ENCODE measurements around the gene FCGBP.

DNA sequence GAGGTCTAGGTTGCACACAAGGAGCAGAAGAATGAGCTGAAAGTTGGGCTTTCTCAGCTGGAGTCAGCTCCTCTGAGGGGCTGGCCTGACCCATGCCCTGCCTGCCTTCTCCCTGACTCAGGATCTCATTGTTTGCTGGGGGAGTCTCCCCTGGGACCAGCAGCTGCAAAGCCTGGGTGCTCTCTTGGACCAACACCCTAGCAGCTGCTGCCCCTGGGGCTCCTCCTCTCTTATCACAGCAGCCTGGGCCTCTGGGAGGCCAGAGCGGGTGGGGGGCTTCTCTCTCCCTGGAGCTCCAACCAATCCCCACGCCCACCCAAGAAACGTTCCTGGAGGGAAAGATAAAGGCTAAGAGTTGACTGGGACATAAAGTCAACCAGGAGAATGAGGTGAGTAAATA lies 1.6 kb upstream of the FCGBP start:
- TF ChIP-seq SUZ12 (IDR thresholded peaks at IDR 0.05; ENCODE audit: extremely low read depth, insufficient read depth, insufficient read length) = no peak
- no peak for TF ChIP-seq YY1 (IDR thresholded peaks at IDR 0.05; ENCODE audit: insufficient read depth, insufficient read length)
- no peak for TF ChIP-seq ZNF274 (IDR thresholded peaks at IDR 0.05; ENCODE audit: low read depth, low read length)

Data from NT2/D1 (cell line).